Astrocyte of the hippocampus (primary cell): ENCODE results near the gene CNTNAP2.

Experiments used
- DNase-seq: peaks from one replicate; pipeline ENCODE4 v3.0.0; 2011; ENCODE audit warnings: low read depth, low spot score

Gene CNTNAP2

DNA sequence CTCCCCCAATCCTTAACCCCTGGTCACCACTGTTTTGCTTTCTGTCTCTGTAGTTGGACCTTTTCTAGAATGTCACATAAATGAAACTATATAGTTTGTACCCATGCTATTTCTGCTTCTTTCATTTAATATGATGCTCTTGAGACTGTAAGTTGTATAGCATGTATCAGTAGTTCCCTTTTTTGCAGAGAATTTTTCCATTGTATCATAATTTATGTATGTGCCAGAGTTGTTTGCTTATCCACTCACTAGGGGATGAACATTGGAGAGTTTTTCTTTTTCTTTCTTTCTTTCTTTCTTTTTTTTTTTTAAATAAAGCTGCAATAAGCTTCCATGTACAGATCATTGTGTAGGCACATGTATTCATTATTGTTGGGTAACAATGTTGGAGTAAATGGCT lies 544.8 kb downstream of the CNTNAP2 start:
- no peak for DNase-seq

DNA sequence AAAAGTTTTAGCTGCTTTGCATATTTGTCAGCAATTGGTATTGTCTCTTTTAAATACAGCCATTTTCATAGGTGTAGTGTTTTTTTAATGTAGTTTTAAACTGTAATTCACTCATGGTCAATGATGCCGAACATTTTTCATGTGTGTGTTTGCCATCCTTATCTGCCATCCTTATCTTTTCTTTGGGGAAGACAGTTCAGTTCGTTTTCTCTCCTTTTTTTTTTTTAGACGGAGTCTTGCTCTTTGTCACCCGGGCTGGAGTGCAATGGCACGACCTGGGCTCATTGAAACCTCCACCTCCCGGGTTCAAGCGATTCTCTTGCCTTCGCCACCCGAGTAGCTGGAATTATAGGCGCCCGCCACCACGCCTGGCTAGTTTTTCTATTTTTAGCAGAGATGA lies 545.3 kb downstream of the CNTNAP2 start:
- DNase-seq = no peak

DNA sequence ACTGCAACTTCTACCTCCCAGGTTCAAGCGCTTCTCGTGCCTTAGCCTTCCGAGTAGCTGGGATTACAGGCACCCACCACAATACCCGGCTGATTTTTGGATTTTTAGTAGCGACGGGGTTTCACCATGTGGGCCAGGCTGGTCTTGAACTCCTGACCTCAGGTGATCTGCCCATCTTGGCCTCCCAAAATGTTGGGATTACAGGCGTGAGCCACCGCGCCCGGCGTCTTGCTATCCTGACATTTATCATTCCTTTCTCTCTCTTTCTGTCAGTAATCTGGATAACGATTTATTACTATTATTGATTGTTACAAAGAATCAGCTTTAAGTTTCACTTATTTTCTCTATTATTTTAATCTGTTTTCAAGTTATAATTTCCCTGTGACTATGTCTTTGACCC lies 548.4 kb downstream of the CNTNAP2 start:
- no peak for DNase-seq

DNA sequence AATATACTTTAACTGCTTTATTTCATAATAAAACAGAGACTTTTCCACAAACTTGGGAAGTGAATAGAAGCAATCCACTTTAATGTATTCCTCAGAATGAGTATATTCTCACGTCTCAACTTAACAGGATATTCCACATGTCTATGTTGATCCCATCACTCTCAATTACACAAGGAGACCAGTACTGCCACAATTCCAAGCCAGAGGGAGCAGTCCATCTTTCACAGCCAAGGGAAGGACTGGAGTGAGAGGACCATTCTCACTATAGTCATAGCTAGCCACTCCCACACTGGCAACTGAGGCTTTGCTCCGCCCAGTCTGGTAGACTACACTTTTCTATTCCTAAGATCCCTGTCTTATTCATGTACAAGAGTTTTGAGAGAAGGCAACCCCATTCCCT lies 553.9 kb downstream of the CNTNAP2 start:
- DNase-seq = no peak

DNA sequence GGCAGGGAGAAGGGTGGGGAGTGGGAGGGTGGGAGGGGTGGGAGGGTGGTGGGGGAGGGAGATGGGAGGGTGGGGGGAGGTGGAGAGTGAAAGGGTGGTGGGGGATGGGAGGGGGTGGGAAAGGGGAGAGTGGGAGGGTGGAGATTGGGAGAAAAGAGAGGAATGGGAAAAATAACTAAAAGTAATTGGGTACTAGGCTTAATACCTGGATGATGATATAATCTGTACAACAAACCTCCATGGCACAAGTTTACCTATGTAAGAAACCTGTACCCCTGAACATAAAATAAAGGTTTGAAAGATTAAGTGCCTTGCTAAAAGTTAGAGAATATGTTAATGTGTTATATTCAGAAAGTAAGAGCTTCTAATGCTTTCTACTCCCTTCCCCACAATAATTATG lies 564.9 kb downstream of the CNTNAP2 start:
- DNase-seq = no peak

DNA sequence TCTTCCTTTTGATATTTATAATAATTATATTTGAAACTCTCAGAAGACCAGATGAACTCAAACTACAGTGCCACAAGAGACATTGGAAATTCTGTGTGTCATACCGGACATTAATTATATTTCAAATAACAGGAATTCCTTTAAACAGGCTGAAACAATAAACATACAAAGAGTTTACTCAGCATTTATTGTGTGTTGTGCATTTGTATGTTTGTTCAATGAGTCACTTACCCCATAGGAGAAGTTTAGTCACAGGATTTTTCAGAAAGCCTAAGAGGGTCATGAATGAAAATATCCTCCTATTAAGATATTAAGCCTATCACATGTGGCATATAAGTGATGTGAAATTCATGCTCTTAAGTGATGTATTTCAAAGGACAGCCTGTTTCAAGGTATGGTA lies 566.8 kb downstream of the CNTNAP2 start:
- peak; percentile 55 for DNase-seq

DNA sequence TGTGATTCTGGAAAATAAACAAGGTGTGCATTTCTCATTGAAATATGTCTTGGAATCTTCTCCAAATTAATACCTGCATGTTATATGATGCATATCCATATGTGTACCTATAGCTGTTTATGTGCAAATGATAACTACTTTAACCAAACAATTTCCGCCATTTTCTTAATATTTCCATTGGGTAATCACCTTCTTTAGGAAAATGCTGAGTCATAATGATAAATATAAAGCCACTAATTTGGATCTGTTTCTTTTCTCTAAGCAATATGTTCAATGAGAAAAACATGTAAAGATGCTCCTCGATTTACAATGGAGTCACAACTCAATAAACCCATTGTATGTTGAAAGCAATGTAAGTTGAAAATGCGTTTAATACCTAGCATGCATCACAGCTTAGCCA lies 574.4 kb downstream of the CNTNAP2 start:
- DNase-seq = no peak

DNA sequence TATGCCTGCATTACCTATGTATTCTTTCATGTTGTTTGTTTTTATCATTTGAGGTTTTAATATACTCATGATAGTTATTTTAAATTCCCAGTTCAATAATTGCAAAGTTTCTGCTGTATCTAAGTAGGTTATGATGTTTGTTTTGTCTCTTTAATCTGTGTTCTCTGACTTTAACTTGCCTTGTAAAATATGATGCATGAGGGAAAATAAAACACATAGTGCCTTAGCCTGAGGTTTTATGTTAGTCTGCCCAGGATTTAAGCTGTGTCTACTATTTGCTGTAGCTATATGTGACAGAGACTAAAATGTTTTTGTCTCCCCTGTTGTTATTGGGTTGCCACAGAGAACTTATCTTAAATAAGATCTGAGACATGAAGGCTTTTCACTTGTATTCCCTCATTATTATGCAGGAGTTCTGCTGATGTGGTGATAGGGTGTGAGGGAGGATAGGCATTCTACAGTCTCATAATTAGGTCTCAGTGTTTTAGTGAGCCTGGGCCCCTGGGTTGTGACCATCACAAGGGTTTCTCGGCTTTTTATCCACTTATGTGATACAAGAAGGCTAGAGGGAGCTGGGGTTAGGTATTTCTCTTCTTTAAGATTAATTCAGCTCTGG lies 582.5 kb downstream of the CNTNAP2 start:
- no peak for DNase-seq

DNA sequence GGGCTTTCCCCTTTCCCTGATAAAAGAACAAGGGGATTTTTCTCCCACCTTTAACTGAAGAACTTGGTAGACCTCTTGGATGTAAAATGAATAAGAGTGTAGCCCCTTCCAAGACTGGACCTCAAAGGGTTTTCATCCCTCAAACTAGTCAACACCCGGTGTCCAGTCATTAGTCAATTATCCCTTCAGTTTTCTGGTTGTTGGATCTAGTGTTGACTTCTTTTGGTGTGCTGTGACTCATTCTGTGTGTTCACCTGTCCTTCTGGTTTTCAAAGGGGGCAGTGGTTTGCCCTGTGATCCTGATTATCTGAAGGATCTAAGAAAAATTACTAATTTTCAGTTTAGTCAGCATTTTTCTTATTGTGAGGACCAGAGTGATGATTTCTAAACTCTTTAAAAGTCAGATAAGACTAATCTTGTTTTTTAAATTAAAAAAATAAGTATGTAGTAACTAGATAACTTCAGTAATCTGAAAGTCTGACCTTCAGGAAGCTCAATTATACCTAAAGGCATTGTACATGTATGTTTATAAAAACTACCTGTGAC lies 583.5 kb downstream of the CNTNAP2 start:
- DNase-seq = no peak

DNA sequence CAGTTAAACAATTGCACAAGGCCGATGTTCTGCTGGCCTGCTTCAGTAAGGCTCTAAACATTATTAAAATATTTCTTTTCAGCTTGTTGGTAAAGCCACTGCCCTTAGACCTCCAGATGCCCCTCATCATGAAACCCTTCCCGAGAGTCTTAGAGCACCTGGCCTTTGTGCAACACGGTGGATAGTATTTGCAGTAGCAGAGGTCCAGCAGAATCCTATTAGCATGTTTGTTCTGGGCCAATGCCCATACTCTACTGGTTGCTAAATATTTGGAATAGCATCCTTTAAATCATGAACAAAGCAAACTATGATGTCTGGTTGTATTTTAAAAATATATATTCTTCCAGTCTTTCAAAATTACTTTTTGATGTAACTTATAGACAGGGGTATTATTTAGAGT lies 584.6 kb downstream of the CNTNAP2 start:
- DNase-seq = peak; percentile 27

DNA sequence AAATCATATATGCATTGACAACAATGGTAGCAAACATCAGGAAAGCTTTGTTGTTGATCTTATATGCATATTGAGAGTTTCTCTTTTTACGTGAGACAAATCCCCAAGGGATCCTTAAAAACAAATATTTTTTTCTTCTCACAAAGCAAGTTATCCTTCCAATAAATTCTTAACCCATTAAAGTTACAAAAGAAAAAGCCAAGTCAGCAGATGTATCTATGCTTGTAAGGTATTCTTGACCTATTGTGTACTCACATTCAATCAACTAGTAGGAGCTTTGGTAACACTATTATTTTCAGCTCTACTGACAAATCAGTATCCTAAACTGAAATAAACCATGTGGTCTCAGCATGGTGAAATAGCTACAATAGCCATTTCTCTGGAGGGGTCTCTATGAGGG lies 586.3 kb downstream of the CNTNAP2 start:
- DNase-seq = no peak

DNA sequence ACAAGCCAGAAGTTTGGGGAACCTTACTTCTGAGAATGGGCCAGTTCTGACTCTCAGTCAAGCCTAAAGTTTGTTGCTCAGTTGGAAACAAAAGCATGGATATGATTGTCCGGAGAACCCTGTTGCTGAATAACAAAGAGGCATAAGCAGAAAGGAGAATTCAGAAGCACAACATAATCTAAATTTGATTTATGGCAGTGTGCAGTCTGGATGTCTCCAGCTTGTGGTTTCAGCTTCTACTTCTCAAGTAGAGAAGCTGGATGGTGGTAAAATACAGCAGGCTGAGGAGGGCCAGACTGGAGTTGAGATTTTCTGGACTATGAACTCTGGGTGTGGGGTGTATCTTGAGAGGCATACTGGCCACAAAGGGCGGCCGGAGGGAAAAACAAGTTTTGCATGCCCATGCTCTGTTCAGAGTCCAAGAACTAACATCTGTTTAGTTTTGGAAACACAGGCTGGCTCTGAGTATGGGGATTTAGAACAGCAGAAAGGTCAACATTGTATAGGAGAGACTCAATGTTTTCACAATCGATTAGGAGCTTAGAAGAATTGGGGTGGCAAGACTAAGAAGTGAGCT lies 592.9 kb downstream of the CNTNAP2 start:
- DNase-seq = no peak

DNA sequence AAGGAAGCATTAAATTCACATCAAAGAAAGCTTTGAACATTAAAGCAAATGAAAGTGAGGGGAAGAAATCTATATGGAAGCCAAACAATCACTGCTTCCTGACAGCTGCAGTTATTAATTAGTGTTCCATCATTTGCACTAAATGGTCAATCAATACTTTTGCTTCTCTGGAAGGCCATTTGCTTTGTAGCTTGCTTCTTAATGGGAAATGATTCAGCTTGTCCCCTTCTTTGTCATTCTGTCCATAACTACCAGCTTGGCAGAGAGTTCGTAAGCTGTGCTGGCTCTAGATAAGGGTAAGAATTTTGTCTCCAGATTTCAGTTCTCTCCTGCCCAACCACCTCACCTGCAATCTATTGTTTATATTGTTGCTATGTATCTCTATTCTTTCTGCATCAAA lies 596.6 kb downstream of the CNTNAP2 start:
- no peak for DNase-seq

DNA sequence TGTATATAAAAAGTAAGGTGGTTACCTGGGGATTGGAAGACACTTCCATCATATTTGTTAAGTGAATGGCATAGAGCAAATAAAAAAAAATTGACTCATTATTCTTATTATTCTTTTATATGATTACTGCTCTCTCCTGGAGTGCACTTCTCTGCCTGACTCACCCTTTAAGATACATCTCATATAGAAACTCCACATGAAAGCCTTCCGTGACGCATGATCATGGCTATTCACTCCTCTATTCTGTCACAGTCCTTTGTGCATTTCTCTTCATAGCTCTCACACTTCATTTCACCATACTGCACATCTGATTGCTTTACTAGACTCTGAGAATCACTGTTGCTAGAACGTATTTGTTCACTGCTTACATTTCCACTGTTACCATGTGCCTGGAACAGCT lies 597.3 kb downstream of the CNTNAP2 start:
- no peak for DNase-seq

DNA sequence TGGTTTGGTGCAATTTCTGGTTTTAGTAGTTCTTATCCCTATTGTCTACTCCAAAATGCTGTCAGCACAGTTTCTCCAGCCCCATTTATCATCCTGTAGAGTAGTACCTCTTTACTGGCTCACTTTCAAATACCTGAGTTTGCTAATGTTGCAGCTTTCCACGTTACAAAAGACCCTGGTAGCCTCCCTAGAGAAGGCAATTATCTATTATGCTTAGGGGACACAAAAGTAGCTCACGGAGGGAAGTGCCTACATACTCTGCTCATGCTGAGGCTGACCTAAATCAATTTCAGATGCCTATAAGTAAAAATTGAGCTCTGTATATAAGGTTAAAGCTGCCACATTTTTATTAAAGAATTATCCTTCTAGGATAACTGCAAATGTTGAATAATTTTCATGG lies 603.6 kb downstream of the CNTNAP2 start:
- DNase-seq = no peak

DNA sequence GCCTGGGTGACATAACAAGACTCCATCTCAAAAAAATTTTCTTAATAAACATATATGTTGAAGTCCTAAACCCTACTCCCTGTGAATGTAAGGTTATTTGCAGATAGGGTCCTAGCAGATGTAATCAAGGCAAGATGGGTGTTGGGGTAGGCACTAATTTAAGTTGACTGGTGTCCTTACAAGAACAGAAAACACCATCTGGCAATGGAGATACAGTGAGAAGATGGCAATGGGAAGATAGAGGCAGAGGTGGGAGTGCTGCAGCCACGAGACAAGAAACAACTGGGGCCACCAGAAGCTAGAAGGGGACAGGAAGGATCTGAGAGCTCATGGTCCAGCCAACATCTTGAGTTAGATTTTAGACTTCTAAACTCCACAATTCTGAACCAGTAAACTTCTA lies 606.4 kb downstream of the CNTNAP2 start:
- no peak for DNase-seq

DNA sequence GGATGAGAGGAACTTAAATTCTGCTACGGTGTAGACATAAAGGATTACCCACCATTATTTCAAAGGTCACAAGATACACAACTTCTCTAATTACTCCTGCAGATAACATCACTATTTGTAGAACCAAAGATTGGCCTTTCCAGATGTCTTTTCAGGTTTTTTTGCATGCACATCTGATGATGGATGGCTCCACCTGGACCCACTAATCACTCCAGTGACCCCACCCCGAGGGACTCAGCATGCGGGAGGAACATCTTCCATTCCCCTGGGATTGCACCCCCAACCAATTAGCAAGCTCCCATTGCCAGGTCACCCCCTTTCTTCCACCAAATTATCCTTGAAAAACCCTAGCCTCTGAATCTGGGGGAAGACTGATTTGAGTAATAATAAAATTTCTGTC lies 608.9 kb downstream of the CNTNAP2 start:
- no peak for DNase-seq

DNA sequence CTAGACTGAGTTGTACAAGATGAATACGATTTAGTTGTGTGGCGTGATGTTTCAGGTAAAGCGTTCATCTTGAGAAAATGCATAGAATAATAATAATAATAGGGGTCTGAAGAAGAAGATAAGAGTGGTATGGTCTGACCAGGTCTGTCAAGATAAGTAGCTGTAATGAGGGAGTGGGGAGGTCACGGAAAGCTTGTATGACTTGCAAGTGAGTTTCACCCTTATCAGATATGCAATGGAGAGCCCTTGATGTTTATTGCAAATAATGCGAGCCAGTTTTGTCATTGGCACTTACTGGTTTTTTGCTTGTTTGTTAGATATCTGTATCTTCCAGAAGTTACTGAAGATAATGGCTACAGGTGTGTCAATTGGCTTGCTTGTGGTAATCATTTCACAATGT lies 611.5 kb downstream of the CNTNAP2 start:
- no peak for DNase-seq

DNA sequence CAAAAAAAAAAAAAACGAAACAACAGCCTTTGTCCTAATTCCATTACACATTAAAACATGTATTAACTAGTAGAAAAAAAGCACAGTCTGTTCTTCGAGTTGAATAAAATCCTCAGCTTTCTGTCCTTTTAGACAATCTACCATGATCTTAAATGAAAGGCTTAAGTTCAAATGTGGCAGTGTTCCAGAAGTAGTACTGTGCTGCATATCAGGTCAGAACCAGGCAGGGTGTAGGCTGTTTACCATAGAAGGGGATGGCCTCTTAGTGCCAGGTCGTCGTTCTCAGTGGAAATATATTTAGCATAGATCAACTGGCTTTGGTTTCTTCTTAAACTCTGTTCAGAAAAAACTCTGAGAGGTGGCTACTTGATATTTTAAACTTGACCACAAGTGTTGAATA lies 612.0 kb downstream of the CNTNAP2 start:
- no peak for DNase-seq

DNA sequence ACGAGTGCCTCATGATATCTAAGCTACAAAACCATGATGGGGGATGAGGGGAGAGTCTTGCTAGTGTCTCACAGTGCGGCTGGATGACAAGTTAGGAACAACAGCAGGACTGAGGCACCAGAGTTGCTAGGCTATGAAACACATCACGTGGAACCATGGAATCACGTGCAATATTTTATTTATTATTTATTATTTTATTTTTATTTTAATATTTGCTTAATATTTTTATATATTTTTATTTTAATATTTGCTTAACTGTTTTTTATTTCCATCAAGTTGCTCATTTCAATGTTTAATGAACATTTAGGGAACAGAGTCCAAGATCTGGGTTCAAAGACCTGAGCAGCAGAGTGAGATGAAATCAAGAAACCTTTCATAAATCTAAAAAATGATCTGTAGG lies 614.6 kb downstream of the CNTNAP2 start:
- no peak for DNase-seq

DNA sequence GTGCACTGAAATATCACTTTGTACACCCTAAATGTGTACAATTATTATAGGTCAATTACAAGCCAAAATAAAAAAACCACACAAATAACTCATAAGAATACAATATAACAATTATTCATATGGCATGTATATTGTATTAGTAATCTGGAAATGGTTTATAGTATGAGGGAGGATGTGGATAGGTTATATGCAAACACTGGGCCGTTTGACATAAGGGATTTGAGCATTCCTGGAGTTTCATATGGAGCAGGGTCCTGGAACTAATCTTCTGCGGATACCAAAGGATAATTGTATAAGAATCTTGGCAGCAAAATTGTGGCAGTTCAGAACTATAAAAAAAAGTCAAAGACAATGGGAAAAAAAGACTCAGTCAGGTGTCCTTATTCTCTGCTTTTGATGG lies 619.4 kb downstream of the CNTNAP2 start:
- DNase-seq = no peak

DNA sequence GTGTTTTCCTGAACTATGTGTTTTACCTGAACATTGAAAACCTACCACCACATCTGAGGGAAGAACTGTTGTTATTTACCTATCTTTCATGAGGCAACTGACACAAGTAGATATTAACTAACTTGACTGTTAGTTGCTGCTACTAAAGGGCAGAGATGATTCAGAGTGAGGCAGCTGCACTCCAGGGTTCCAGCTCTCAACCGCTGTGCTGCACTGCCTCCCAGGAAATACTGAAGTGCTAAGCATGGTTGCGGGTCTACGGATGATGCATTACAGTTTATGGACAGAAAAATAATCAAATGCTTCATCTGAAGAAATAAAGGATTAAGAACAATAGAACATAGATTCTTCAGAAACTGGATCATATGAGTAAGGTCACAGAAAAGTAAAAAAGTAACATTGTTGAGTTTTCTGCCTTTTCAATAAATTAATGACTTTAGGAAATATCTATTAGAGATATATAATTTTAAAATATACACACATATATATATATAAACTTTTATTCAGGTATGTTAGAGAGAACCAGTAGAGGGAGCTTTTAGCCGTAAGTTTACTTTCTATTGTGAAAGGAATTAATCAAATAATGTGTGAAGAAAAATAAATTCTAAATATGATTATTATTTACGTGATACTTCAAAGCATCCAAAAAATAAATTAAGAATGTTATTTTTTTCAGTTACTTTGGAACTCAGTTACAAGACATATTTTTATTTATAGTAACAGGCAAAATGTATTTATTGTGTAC lies 620.0 kb downstream of the CNTNAP2 start:
- DNase-seq = no peak

DNA sequence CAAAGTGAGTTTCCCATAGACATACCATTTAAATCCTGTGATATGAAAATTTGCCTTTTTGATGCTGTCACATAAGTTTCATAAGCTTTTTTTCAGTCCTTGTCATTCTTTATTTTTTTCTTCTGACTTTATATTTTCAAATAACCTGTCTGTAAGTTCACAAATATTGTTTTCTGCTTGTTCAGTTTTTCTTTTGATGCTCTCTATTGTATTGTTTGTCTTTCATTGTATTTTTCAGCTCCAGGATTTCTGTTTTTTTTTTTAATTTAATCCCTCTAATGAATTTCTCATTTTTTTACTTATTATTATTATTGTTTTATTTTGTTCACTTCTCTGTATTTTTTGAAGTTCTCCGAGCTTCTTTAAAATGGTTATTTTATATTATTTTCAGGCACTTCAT lies 623.4 kb downstream of the CNTNAP2 start:
- DNase-seq = no peak
